Measurements from ENCODE around the gene GRM2.

DNA sequence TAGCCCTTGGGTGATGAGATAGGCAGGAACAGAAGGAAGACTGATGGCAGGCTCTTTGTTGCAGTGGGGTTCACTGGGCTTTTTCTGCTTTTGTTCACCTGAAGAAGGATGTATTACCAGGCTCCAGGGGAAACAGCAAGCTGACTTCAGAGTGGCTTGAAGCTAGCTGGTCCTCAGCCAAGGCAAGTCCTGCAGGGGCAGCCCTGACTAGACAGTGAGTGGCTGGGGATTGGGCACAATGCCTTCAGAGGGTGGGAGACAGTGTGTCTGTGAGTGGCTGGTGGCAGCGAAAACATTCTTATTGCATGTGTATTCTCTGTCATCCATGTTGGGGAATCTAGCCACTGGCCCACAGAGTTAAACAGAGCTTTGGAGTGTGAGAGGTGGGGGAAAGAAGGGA, 38.1 kb upstream of the GRM2 start:
- no peak for TF ChIP-seq POLR2AphosphoS5 (IDR thresholded peaks at IDR 0.05)
- no peak for TF ChIP-seq POLR2A (IDR thresholded peaks at IDR 0.05)

Data from suprapubic skin (tissue), 4 donors.